Duodenal mucosa (tissue), 2 donors: ENCODE data around the gene PRICKLE3.

Source experiments
- H3K27ac ChIP-seq: one replicate; pipeline ENCODE4 v1.7.0; 2013; ENCODE audit warnings: low read depth, low read length
- H3K27me3 ChIP-seq, 2 donors: one replicate each; pipeline ENCODE4 v1.7.0; 2013; ENCODE audit warnings: low read length in 2 of 2, control low read depth in 1 of 2; ENCODE audit not compliant: insufficient read depth in 2 of 2, control insufficient read depth in 1 of 2
- H3K36me3 ChIP-seq, 2 donors: one replicate each; pipeline ENCODE4 v1.7.0; 2013; ENCODE audit warnings: low read length in 2 of 2, control low read depth in 1 of 2; ENCODE audit not compliant: insufficient read depth in 2 of 2, control insufficient read depth in 1 of 2
- H3K4me1 ChIP-seq, 2 donors: one replicate each; pipeline ENCODE4 v1.7.0; 2013; ENCODE audit warnings: low read length in 2 of 2, control low read depth in 1 of 2; ENCODE audit not compliant: insufficient read depth in 2 of 2, control insufficient read depth in 1 of 2
- H3K4me3 ChIP-seq, 2 donors: one replicate each; pipeline ENCODE4 v1.7.0; 2013; ENCODE audit warnings: low read length in 2 of 2, low read depth in 1 of 2
- H3K9ac ChIP-seq, 2 donors: one replicate each; pipeline ENCODE4 v1.7.0; 2013; ENCODE audit warnings: low read length in 2 of 2, low read depth in 1 of 2
- H3K9me3 ChIP-seq, 2 donors: one replicate each; pipeline ENCODE4 v1.7.0; 2013; ENCODE audit warnings: low read length in 2 of 2, control low read depth in 1 of 2; ENCODE audit not compliant: control insufficient read depth in 1 of 2

Gene PRICKLE3

GRCh38 chrX:49225858-49226257 is 39.7 kb upstream of the PRICKLE3 start:
- Histone ChIP-seq H3K9me3 (no peaks in the 10 kb centered on the region), H3K9ac (no peak overlapping the region), H3K27ac (no peak overlapping the region), H3K36me3 (no peaks in the 10 kb centered on the region), H3K27me3 (no peaks in the 10 kb centered on the region), H3K4me1 (no peaks in the 10 kb centered on the region), H3K4me3 (no peak overlapping the region)

- no peak overlapping the region for H3K4me3 ChIP-seq
- H3K27ac ChIP-seq, result no peak overlapping the region
- no peaks in the 10 kb centered on the region for H3K4me1 ChIP-seq
- no peaks in the 10 kb centered on the region for H3K36me3 ChIP-seq
- H3K9ac ChIP-seq, result no peak overlapping the region
- H3K9me3 ChIP-seq, result no peaks in the 10 kb centered on the region
- no peaks in the 10 kb centered on the region for H3K27me3 ChIP-seq
Observed at GRCh38 chrX:49221868-49222267, 35.7 kb upstream of the PRICKLE3 start.

- no peaks in the 10 kb centered on the region for H3K9me3 ChIP-seq
- H3K27me3 ChIP-seq, result no peaks in the 10 kb centered on the region
- H3K4me3 ChIP-seq, result no peak overlapping the region
- H3K36me3 ChIP-seq, result no peaks in the 10 kb centered on the region
- no peaks in the 10 kb centered on the region for H3K4me1 ChIP-seq
- no peak overlapping the region for H3K9ac ChIP-seq
- H3K27ac ChIP-seq, result no peak overlapping the region
Observed at GRCh38 chrX:49220100-49220499, 33.9 kb upstream of the PRICKLE3 start.

- no peaks in the 10 kb centered on the region for H3K27me3 ChIP-seq
- no peaks in the 10 kb centered on the region for H3K9me3 ChIP-seq
- no peak overlapping the region for H3K9ac ChIP-seq
- H3K36me3 ChIP-seq, result no peaks in the 10 kb centered on the region
- H3K4me1 ChIP-seq, result no peaks in the 10 kb centered on the region
- no peak overlapping the region for H3K4me3 ChIP-seq
- no peak overlapping the region for H3K27ac ChIP-seq
Observed at GRCh38 chrX:49214996-49215526, 28.9 kb upstream of the PRICKLE3 start.

- H3K27ac ChIP-seq, result no peak overlapping the region
- H3K9ac ChIP-seq, result no peak overlapping the region
- no peaks in the 10 kb centered on the region for H3K4me1 ChIP-seq
- no peaks in the 10 kb centered on the region for H3K9me3 ChIP-seq
- H3K27me3 ChIP-seq, result no peaks in the 10 kb centered on the region
- no peak overlapping the region for H3K4me3 ChIP-seq
- no peaks in the 10 kb centered on the region for H3K36me3 ChIP-seq
Observed at GRCh38 chrX:49214416-49214815, 28.2 kb upstream of the PRICKLE3 start.

- H3K36me3 ChIP-seq, result no peaks in the 10 kb centered on the region
- H3K4me3 ChIP-seq, result no peak overlapping the region
- no peaks in the 10 kb centered on the region for H3K9me3 ChIP-seq
- H3K4me1 ChIP-seq, result no peaks in the 10 kb centered on the region
- no peaks in the 10 kb centered on the region for H3K27me3 ChIP-seq
- no peak overlapping the region for H3K27ac ChIP-seq
- H3K9ac ChIP-seq, result no peak overlapping the region
Observed at GRCh38 chrX:49212861-49213260, 26.7 kb upstream of the PRICKLE3 start.

- H3K27ac ChIP-seq, result no peak overlapping the region
- H3K9ac ChIP-seq, result no peak overlapping the region
- no peak overlapping the region for H3K4me3 ChIP-seq
- H3K9me3 ChIP-seq, result no peaks in the 10 kb centered on the region
- H3K36me3 ChIP-seq, result no peaks in the 10 kb centered on the region
- H3K27me3 ChIP-seq, result no peaks in the 10 kb centered on the region
- H3K4me1 ChIP-seq, result no peaks in the 10 kb centered on the region
Observed at GRCh38 chrX:49212209-49212608, 26.0 kb upstream of the PRICKLE3 start.

GRCh38 chrX:49211074-49211473 is 24.9 kb upstream of the PRICKLE3 start:
- Histone ChIP-seq H3K36me3 (no peaks in the 10 kb centered on the region), H3K27ac (no peak overlapping the region), H3K9me3 (no peaks in the 10 kb centered on the region), H3K4me3 (no peak overlapping the region), H3K4me1 (no peaks in the 10 kb centered on the region), H3K27me3 (no peaks in the 10 kb centered on the region), H3K9ac (no peak overlapping the region)

GRCh38 chrX:49210406-49210805 is 24.2 kb upstream of the PRICKLE3 start:
- H3K27ac ChIP-seq, result no peak overlapping the region
- H3K9ac ChIP-seq, result no peak overlapping the region
- no peaks in the 10 kb centered on the region for H3K36me3 ChIP-seq
- H3K9me3 ChIP-seq, result no peaks in the 10 kb centered on the region
- no peaks in the 10 kb centered on the region for H3K4me1 ChIP-seq
- no peak overlapping the region for H3K4me3 ChIP-seq
- H3K27me3 ChIP-seq, result no peaks in the 10 kb centered on the region

GRCh38 chrX:49209434-49210251 is 23.5 kb upstream of the PRICKLE3 start:
- no peak overlapping the region for H3K27ac ChIP-seq
- H3K27me3 ChIP-seq, result no peaks in the 10 kb centered on the region
- no peak overlapping the region for H3K9ac ChIP-seq
- H3K4me1 ChIP-seq, result no peaks in the 10 kb centered on the region
- H3K4me3 ChIP-seq, result no peak overlapping the region
- no peaks in the 10 kb centered on the region for H3K36me3 ChIP-seq
- H3K9me3 ChIP-seq, result no peaks in the 10 kb centered on the region
